Medulla oblongata (tissue), 1 donor: ENCODE data around the gene SLCO3A1.
"Not testable (repeated sequence)": the region's sequence is repeated elsewhere in the genome, so short reads cannot be mapped to it uniquely, and the experiment has no call there.

ENCODE experiments used
- DNase-seq: peaks from one replicate; pipeline ENCODE4 v3.0.0-alpha.2; 2015; ENCODE audit errors: extremely low spot score

Gene SLCO3A1

DNA sequence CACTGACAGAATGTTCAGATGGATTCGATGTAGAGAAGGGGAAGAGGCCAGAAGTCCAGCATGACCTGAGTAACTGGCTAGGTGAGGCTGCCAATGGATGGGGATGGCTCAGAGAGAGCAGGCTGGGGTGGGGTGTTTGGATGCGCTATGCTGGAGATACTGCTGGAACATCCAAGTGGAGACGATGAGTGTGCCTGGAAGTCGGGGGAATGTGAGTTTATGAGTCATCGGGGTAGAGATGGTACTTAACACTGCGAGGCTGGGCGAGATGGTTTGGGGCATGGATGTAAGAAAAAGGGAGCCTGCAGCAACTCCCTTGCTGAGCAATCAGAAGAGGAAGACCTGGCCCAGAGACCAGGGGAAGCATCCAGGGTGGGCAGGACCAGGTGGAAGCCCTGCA, 180.7 kb downstream of the SLCO3A1 start:
- no peak for DNase-seq

DNA sequence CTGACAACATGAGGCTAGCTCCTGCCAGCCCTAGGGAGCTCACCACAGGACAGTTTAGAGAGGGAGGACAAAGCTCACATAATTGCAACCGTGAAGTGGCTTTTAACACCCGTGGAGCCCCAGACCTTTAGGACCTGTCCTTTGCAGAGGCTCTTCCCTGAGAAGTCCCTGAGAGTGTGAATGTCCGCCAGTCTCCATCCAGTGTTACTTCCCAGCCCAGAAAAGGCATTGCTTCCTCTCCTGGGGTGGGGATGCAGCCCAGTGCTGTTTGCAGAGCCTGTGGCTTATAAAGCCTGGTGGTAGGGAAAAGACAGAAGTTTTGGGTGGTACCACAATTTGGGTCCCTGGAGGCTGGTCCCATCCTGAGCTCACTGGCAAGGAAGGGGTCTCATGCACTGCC, 182.0 kb downstream of the SLCO3A1 start:
- DNase-seq: no peak

DNA sequence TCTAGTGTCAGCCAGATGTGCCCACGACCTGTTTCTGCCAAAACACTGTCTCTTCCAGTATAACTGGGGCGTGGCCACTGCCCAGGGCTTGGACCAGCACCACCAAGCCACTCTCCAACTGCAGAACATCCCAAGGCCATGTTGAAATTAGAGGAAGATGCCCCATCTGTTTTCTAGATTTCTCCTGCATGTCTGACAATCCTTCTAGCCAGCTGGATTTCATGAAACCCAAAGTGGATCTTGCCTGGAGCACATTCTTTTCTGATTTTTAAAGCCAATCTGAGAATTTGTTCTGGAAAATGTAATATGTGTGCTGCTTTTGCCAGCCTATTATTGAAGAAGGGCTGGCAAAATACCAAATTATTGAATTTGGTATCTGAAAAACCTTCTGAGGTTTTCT, 182.5 kb downstream of the SLCO3A1 start:
- DNase-seq: no peak

DNA sequence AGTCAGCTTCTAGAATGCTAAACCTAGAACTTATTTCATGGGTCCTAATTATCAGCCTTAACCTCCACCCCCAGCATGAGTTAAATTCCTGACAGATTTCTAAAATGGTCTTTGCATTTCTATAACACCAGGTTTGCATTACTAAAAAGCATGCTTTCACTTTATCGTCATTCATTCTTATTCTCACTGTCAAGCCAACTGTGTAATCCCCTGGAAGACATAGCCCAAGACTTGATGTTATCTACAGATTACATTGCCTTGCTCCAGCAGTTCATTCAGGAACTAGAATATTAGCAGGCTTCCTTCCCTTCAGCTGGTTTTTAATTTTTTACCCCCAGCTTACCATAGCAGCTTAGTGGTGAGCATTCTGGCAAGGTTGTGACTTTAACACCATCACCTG, 184.0 kb downstream of the SLCO3A1 start:
- DNase-seq: no peak

DNA sequence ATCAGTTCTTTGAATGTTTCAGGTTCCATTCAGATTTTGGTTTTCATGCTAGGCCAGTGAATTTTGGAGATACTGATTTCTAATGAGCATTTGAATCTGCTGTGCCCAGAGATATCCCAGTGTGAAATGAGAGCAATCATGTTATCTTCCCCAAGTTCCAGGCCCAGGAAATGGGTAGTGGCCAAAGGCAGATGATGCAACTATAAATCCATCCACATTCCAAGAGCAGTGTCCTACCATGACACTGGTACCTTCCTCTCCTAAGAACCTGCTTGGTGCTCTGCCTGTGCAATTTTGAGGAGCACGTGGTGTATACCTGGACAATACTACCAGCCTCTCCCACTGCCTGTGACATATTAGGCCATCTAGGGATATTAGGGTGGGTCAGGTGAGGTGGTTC, 186.8 kb downstream of the SLCO3A1 start:
- DNase-seq: no peak

DNA sequence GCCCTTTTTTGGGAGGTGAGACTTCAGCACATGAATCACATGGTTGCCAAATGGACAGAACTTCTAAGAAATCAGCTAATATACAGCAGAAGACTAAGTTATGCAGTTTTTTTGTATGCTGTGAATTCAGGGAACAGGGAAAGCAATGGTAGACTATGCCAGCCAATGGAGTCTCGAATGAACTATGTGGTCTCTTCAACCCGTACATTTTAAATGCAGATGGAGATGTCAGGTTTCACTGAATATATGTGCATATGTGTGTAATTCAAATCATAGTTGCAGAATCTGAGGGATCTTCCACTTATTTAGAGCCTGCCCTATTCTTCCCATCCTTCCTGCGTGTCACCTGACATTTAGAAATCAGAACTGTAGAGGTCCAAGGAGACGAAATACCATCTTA, 187.9 kb downstream of the SLCO3A1 start:
- DNase-seq: no peak

DNA sequence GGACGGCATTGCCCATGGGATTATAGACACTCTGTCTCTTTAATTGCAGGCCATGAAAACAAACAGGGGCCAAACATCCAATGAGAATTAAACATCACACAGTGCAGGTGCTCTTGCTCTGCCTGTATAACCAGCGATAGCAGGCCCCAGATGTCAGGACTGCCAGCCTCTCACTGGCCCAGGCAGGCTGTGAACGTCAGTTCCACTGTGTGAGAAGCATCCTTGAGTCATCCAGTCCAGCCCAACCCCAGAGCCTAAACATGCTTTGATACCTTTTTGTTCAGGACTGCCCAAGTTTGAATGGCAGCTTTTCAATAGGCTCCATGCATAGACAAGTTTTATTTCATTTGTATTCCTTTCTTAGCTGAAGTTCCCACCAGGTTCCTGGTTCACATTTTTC, 189.8 kb downstream of the SLCO3A1 start:
- DNase-seq: no peak

DNA sequence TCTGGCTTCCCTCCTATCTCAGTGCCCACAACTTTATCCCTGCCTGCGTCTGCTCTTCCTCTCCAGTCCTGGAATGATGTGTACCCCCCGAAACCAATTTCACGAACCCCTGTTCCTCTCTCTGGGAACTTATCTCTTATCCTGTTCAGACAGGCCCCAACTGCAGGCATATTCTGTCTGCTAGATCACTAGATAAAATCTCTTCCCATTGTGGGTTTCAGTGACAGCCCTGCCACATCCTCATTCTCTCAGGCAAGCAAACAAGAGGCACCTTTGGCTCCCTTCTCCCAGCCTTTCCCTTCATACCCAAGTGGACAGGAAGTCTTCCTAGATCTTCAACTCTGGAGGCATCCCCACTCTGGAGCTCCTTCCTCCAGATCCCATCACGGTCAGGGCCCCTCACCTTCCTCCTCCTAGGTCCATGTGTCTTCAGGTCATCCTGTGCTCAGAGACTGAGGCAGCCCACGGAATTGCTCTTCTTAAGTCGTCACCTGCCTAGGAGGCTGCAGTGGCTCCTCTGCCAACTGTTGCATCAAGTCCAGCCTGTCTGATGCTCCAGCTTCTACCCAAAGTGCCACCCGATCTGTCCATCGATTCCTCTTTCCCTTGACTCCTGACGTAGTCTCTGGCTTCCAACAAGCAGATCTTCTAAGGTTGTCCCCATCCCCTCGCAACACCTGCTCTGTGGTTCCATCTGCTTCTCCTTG, 190.8 kb downstream of the SLCO3A1 start:
- no peak for DNase-seq

DNA sequence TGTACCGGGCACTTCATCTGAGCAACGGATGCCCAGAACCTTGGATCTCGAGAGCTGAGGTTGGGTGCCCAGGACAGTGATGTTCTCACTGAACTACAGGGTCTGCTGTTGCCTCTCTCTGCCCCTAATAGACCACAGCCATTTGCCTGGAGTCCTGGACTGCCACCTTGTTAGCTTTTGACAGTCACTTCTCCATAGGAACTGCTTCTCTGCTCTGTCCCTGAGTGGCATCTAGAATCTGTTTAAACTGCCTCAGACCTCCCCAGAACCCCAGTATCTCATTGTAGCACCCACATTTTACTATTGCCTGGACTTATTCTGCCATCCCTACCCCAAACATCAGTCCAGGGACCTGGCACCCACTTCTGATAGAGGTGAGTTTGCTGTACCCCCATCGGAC, 194.4 kb downstream of the SLCO3A1 start:
- no peak for DNase-seq

DNA sequence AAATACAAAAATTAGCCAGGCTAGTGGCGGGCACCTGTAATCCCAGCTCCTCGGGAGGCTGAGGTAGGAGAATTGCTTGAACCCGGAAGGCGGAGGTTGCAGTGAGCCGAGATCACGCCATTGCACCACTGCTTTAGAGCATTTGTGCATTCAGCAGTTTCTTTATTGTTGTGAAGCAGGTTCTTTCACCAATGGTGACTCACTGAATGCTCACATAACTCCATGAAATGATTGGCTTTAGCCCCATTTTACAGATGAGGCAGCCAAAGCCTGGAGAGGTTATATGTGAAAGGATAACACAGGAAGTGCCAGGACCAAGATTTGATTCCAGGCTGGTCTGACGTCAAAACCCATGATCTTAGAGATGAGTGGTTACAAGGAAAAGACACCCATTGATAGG, 195.2 kb downstream of the SLCO3A1 start:
- DNase-seq: no peak

DNA sequence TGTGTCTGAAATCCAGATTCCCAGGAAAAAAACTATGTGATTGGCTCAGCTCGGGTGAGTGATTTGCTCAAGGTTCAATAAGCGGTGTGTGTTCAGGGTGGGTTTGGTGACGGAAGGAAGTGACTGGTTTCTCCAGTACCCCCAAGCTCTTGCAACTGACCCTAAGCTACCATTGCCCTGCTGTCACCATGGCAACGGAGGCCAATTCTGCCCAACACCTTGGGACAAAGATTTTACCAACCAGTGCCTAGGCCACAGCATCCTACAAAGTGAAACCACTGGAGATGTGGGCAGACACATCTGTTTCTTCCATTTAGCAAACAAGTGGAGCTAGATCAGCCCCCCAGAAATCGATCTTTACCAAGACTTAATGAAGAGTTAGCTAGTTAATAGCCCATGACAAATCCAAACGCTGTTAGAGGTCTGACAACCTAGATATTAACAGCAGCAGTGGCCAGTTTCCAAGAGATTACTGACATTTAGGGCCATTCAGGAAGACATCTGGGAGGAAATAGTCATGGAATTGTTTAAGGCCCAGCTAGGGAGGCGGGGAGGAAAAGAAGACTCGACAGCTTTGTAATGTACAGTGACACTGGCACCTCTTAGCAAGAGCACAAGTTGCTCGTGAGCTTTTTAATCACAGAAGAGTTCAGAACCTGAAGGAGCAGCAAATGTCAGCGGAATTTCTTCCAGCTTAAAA, 195.9 kb downstream of the SLCO3A1 start:
- peak; percentile 27 for DNase-seq

DNA sequence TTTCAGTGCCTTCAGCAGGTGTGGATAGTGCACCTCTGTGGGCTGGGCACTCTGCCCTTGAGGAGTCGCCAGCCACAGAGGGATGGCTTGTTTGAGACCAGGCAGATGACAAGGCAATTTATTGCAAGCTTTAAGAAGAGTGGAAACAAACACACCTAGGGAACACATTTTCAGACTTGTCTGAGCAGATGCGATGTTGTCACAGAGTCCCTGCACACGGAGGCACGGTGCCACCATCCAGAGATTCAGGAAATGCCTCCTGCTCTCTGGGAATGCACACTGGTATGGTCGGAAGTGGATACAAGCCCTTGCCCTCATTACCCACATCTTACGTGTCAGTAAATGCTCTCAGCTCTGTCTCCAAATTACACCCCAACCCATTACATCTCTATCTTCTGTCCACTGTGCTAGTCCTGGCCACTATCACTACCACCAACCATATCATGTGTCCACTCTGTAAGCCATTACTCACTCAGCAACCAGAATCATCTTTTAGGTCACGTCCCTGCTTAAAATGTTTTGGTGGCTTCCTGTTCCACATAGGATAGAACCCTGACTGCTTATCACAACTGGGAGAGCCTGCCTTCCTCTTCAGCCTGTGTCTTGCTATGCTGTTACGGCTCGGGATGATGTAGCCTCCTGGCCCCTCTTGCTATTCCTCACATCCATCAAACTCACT, 196.9 kb downstream of the SLCO3A1 start:
- no peak for DNase-seq

DNA sequence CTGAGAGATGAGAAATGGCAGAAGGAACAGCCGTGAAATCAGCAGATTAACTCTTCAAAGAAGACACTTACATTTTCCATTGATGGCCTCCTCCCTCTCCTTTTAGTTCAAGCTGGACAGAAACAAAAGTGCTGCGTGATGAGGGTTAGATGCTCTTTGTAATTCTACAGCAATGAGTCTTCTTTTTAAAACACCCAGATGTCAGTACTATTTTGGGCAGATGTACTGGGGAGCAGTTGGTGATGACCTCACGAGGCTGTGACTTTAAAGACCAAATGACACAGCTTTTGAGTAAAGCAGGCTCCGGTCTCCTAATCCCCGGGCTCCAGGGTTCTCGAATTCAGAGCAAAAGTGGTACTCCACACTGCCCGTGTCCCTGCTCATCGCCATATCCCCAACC, 198.2 kb downstream of the SLCO3A1 start:
- DNase-seq: no peak

DNA sequence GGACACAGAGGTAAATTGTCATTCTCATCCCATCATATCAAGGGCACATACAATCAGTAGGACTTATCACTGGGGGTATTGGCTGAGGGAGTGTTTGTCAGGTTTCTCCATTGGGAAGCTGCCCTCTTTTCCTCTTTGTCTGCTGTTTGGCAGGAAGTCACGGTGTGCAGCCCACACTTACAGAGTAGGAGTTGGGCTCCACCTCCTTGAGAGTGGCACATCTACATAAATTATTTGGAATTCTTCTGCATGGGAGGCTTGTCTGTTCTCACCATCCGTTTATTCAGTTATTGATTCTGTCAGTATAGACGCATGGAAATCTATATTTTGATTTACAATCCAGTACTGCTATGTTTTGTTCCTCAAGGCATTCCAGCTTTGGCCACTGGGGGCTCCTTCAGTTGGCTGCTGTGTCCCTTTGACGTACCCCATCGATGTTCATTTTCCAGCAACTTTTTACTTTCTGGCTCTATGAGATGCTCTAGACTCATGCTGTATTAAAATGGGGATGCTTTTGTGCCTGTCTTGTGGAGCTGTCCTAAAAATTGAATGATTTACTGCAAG, 200.3 kb downstream of the SLCO3A1 start:
- DNase-seq: no peak

DNA sequence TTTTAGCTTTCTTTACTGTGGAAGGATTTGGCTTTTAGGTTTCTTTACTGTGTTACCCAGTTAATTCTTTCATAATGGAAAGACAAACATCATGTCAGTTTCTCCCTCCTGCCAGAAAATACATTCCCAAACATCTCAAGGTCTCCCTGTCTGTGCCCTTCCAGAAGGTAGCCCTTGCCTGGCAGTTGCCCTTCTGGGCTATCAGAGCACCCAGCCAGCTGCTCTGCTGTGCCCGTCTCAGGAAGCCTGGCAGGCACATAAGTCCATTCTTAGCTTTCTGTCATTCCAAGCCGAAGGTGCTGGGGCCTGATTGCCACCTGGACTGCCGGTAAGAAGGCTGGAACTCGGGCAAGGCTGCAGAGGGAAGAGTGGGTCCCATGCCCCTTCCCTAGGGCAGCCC, 203.4 kb downstream of the SLCO3A1 start:
- no peak for DNase-seq

DNA sequence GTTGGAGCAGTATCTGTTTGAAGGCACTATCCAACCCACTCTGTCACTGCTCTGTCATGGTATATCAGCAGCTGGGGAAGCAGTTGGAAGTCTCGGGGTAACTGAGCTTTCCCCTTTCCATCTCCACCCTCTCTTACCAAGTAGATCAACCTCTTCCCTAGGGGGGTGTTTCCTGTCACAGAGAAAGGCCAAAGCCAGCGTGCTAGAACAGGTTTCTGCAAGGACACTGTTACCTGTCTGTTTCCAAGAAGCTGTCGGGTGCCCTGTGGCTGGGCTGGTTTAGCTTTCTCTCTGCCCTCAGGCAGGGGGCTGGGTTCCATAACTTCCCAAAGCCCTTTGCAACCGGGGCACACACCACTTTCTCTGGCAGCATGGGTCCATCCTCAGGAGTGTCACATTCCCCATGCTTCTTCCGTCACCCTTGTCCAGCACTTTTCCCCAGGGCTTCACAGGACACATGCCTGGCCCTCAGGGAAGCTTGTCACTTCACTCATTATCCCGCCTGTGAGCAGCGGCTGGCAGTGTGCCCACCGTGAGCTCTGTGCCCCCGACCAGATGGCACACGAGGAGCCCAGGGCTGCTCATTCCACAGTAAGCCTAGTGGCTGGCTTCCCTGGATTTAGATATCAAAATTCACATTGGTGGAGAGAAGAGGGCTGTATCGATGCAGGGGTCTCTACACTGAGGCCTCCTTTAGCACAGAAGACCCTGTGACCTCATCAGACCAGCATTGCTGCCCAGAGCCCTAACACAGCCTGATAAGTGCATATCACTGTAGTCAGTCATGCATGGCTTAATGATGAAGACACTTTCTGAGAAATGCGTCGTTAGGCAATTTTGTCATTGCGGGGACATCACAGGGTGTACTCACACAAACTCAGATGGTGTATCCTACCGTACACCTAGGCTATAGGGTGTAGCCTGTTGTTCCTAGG, 205.8 kb downstream of the SLCO3A1 start:
- DNase-seq: no peak

DNA sequence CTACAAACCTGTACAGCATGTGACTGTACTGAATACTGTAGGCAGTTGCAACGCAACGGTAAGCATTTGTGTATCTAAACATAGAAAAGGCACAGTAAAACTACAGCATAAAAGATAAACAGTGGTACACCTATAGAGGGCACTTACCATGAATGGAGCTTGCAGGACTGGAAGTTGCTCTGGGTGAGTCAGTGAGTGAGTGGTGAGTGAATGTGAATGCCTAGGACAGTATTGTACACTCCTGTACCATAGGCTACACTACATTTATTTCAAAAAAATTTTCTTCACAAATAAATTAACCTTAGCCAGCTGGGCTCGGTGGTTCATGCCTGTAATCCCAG, 206.4 kb downstream of the SLCO3A1 start:
- DNase-seq: not testable (repeated sequence)

DNA sequence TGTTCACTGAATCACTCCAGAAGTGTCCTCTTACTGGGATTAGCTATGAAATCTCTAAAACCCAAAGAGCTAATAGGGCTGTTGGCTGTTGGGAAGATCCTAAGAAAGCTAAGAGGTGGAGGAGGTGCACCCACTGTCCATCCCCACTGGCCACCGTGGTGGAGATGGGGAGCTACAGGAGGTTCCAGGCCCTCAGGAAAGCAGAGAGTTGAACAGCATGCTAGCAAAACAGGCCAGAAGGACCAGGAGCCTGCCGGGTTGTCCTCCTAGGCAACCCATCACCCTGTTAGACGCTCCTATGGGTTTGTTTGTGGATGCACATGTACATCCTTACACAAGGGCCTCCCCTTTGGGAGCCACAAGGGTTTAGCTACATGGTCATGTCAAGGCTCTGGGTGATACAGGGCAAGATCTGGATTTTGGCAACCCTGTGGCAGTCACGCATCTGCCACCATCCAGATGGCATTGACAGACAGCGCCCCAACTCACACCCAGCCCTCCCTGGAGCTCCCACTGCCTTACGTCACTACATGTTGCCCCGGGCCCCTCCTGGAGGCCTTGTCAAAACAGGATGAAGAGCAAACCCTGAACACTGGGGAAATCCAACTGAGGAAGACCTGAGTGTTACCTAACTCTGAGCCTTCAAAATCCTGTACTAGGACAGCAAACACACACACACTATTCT, 208.1 kb downstream of the SLCO3A1 start:
- no peak for DNase-seq

DNA sequence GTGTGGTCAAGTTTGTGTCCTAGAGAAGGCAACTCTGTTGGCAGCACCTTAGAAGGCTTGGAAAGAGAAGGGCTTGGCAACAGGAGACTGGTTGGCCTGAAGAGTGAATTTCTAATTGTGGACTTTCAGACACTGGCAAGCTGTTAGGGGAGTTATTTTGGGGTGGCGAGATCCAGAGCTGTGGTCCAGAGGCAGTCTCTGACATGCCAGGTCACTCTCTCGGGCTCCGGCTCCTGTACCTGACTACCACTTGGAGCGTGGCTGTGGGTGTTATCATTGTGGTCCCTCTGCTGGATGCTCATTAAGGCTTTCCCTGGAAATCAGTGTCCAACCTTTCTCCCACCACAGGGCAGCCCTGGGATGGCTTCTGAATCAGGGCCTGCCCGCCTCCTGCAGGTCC, 209.0 kb downstream of the SLCO3A1 start:
- peak; percentile 42 for DNase-seq

DNA sequence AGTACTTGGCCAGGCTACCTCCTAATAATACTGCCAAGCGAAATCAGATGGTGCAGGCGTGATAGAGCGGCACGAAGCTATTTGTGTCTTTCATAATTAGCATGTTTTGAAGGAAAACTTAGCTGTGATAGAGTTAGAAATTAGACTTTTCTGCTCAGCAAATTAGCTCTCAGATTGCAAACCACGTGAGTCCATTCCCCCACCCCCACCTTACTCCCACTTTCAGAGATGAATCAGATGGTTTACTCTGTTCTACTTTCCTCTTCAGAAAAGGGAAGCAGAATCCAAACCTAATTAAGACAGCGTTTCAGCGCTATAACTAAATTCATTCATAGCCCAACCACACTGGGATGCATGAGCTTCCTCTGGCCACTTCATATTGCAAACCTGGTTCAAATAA, 214.6 kb downstream of the SLCO3A1 start:
- no peak for DNase-seq
